ENCODE data around the gene VPS8.

The VPS8 gene

DNA sequence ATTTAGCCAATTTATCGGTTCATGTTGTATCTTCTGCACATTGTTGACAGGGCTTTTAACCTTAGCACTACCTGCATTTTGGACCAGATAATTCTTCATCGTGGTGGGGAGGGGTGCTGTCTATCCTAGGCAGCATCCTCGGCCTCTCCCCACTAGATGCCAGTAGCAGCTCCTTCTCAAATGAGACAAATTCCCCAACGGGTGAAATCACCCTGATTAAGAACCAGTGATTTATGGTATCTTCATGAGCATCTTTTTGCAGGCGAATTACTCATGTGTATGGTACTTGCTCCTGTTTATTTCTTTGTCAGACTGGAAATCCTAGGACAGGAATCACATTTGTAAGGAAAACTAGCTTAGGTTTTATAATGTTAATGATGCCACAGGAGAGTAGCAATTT is 272.9 kb downstream of the VPS8 start:
- Histone ChIP-seq H3K4me1 (ENCODE audit: control insufficient read depth, insufficient read depth, low read length) (no peaks in the 10 kb centered on the region), H3K27me3 (ENCODE audit: control insufficient read depth, insufficient read depth, low read length) (no peaks in the 10 kb centered on the region), H3K27ac (ENCODE audit: low read depth, low read length) (no peak overlapping the region), H3K9me3 (ENCODE audit: control insufficient read depth, insufficient read depth, low read length) (no peaks in the 10 kb centered on the region), H3K36me3 (ENCODE audit: control insufficient read depth, insufficient read depth, low read length) (no peaks in the 10 kb centered on the region), H3K9ac (ENCODE audit: low read depth, low read length) (no peak overlapping the region), H3K4me3 (ENCODE audit: low read depth, low read length) (no peak overlapping the region)

DNA sequence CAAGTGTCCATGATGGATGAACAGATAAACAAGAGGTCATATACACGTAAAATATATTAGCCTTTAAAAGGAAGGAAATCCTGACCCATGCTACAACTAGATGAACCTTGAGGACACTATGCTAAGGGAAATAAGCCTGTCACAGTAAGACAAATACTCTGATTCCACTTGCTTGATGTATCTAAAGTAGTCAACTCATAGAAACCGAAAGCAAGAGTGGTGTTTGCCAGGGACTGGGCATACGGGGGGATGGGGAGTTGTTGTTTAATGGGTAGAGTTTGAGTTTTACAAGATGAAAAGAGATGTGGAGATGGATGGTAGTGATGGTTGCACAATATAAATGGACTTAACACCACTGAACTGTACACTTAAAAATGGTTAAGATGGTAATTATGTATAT is 275.5 kb downstream of the VPS8 start:
- H3K4me3 ChIP-seq (ENCODE audit: low read depth, low read length) = no peak overlapping the region
- H3K9me3 ChIP-seq (ENCODE audit: control insufficient read depth, insufficient read depth, low read length) = no peaks in the 10 kb centered on the region
- H3K9ac ChIP-seq (ENCODE audit: low read depth, low read length) = no peak overlapping the region
- no peak overlapping the region for H3K27ac ChIP-seq (ENCODE audit: low read depth, low read length)
- no peaks in the 10 kb centered on the region for H3K36me3 ChIP-seq (ENCODE audit: control insufficient read depth, insufficient read depth, low read length)
- no peaks in the 10 kb centered on the region for H3K4me1 ChIP-seq (ENCODE audit: control insufficient read depth, insufficient read depth, low read length)
- H3K27me3 ChIP-seq (ENCODE audit: control insufficient read depth, insufficient read depth, low read length) = no peaks in the 10 kb centered on the region

DNA sequence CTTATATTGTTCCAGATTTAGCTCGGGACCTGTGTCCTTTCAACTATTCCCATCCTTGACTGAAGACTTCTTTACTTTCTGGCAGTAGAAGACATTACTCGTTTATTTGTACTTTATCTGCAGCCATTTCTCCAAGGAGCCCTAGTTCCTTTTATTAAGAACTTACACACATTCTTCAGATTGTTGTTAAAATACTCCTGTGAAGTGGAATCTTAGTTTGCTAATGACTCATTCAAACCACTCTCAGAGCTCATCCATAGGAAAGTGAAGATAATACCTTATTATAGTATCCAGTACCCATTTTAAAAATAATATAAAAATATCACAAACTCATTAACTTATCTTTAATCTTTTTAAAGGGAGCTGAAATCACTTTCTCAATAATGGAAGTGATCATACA is 277.4 kb downstream of the VPS8 start:
- no peaks in the 10 kb centered on the region for H3K4me1 ChIP-seq (ENCODE audit: control insufficient read depth, insufficient read depth, low read length)
- no peaks in the 10 kb centered on the region for H3K36me3 ChIP-seq (ENCODE audit: control insufficient read depth, insufficient read depth, low read length)
- no peak overlapping the region for H3K27ac ChIP-seq (ENCODE audit: low read depth, low read length)
- no peak overlapping the region for H3K4me3 ChIP-seq (ENCODE audit: low read depth, low read length)
- H3K9me3 ChIP-seq (ENCODE audit: control insufficient read depth, insufficient read depth, low read length) = no peaks in the 10 kb centered on the region
- no peak overlapping the region for H3K9ac ChIP-seq (ENCODE audit: low read depth, low read length)
- no peaks in the 10 kb centered on the region for H3K27me3 ChIP-seq (ENCODE audit: control insufficient read depth, insufficient read depth, low read length)

DNA sequence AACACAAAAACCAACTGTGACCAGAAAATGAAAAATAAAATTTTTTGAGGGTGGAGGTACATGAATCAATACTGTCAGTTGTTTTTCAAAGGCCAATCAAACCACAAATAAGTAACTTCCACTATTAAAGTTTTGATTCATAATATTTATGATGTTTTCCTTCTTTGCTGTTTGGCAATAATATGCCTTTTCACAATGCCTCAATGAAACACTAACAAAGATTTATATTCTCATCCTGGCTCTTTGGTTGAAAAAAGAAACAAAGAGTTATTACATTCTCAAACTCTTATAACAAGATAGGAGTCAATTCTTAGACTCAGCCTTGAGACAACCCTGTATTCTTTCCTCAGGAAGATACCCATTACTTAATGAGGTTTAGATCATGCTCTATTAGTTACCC is 277.8 kb downstream of the VPS8 start:
- H3K4me1 ChIP-seq (ENCODE audit: control insufficient read depth, insufficient read depth, low read length) = 0 out of 2 replicates have a peak, but pooled peaks cover 1% of the 10 kb centered on the region
- H3K27ac ChIP-seq (ENCODE audit: low read depth, low read length) = no peak overlapping the region
- H3K27me3 ChIP-seq (ENCODE audit: control insufficient read depth, insufficient read depth, low read length) = no peaks in the 10 kb centered on the region
- no peak overlapping the region for H3K4me3 ChIP-seq (ENCODE audit: low read depth, low read length)
- H3K9ac ChIP-seq (ENCODE audit: low read depth, low read length) = no peak overlapping the region
- no peaks in the 10 kb centered on the region for H3K9me3 ChIP-seq (ENCODE audit: control insufficient read depth, insufficient read depth, low read length)
- H3K36me3 ChIP-seq (ENCODE audit: control insufficient read depth, insufficient read depth, low read length) = no peaks in the 10 kb centered on the region

DNA sequence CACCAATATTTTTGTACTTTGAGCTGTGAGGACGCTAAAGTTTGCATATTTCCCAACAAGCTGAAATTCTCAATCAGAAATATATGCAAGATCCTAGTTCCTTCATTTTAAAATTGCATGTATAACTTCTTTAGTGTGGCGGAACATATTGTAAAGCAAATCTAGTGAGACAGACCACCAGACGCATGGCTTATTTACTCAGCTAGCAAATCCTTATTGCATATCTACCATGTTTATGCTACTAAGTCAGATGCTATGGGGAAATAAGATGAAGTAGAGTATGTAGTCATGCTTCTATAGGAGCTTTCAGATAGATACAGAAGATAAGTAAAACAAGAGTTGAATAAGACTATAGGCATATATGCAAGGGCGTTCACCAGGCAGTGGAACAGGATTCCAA is 278.8 kb downstream of the VPS8 start:
- Histone ChIP-seq H3K9me3 (ENCODE audit: control insufficient read depth, insufficient read depth, low read length) (no peaks in the 10 kb centered on the region), H3K4me3 (ENCODE audit: low read depth, low read length) (no peak overlapping the region), H3K4me1 (ENCODE audit: control insufficient read depth, insufficient read depth, low read length) (0 out of 2 replicates have a peak, but pooled peaks cover 3% of the 10 kb centered on the region), H3K27me3 (ENCODE audit: control insufficient read depth, insufficient read depth, low read length) (no peaks in the 10 kb centered on the region), H3K36me3 (ENCODE audit: control insufficient read depth, insufficient read depth, low read length) (no peaks in the 10 kb centered on the region), H3K9ac (ENCODE audit: low read depth, low read length) (no peak overlapping the region), H3K27ac (ENCODE audit: low read depth, low read length) (no peak overlapping the region)

DNA sequence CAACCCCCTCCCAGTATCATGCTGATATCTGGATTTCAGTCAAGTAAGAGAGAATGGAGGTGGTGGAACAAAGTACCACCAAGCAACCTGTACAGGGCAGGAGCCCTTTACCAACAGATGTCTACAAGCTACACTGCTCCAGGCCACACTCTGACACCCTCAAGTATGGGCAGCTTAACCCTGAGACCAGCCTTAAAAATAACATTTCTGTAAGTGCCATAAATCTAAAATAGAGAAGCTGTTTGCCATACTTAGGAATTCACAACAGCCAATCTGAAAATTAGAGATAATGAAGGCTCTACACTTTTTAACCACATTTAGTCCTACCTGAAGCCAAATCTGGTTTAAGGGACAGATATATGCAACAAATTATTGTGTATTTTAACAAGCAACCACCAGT is 281.1 kb downstream of the VPS8 start:
- Histone ChIP-seq H3K36me3 (ENCODE audit: control insufficient read depth, insufficient read depth, low read length) (no peaks in the 10 kb centered on the region), H3K27me3 (ENCODE audit: control insufficient read depth, insufficient read depth, low read length) (no peaks in the 10 kb centered on the region), H3K4me1 (ENCODE audit: control insufficient read depth, insufficient read depth, low read length) (0 out of 2 replicates have a peak, but pooled peaks cover 3% of the 10 kb centered on the region), H3K9me3 (ENCODE audit: control insufficient read depth, insufficient read depth, low read length) (no peaks in the 10 kb centered on the region), H3K4me3 (ENCODE audit: low read depth, low read length) (no peak overlapping the region), H3K9ac (ENCODE audit: low read depth, low read length) (no peak overlapping the region), H3K27ac (ENCODE audit: low read depth, low read length) (no peak overlapping the region)

DNA sequence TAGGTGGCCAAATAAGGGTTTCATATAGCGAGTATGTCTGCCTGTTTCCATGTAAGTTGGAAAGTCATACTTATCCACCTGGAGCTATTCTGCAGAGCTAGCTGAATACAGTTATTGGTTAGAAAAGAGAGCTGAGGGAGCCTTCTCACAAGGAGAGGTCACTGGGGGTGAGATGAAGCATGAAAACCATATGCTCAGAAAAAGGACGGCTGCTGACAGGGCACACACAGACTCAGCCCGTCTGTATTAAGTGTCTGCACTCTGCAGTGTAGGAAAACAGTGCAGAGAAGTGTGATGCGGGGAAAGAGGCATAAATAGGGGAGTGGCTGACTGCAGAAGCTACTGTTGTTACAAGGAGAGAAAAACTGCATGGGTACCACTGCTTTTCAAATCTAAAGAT is 282.7 kb downstream of the VPS8 start:
- no peaks in the 10 kb centered on the region for H3K27me3 ChIP-seq (ENCODE audit: control insufficient read depth, insufficient read depth, low read length)

More for the DNA sequence above, 282.7 kb downstream of the VPS8 start:
- H3K9ac ChIP-seq (ENCODE audit: low read depth, low read length) = no peak overlapping the region
- H3K4me3 ChIP-seq (ENCODE audit: low read depth, low read length) = no peak overlapping the region
- no peaks in the 10 kb centered on the region for H3K36me3 ChIP-seq (ENCODE audit: control insufficient read depth, insufficient read depth, low read length)
- 0 out of 2 replicates have a peak, but pooled peaks cover 3% of the 10 kb centered on the region for H3K4me1 ChIP-seq (ENCODE audit: control insufficient read depth, insufficient read depth, low read length)
- no peak overlapping the region for H3K27ac ChIP-seq (ENCODE audit: low read depth, low read length)
- no peaks in the 10 kb centered on the region for H3K9me3 ChIP-seq (ENCODE audit: control insufficient read depth, insufficient read depth, low read length)

All from HUES48 (cell line).